ENCODE results near the gene PTPN1. TPM values are rescaled to one million over a fixed set of nuclear protein-coding genes. Genes with fewer than 3 reads are reported as not detected.

Gene PTPN1
- total and polyA plus RNA-seq, 2 of the 13 experiments (the other 11 are each of a cell fraction or from before 2014, with no cell fraction given), result 17.7 to 37.2 TPM

GRCh38 chr20:50563133-50563944, 53.2 kb downstream of the PTPN1 start (continued):
- peak; percentile 45 for TF ChIP-seq ARID5B (CRISPR knock-in tag; IDR thresholded peaks at IDR 0.05)
- 0 out of 2 replicates have a peak, but pooled peaks have one; percentile 35 for TF ChIP-seq KMT2A (CRISPR knock-in tag; IDR thresholded peaks at IDR 0.05)
- no peak for TF ChIP-seq ZSCAN21 (CRISPR knock-in tag; IDR thresholded peaks at IDR 0.05; ENCODE audit: borderline replicate concordance)
- TF ChIP-seq CTCF (CRISPR knock-in tag; IDR thresholded peaks at IDR 0.05), result no peak
- TF ChIP-seq HOMEZ (CRISPR knock-in tag; IDR thresholded peaks at IDR 0.05; ENCODE audit: low read depth), result 0 out of 2 replicates have a peak, but pooled peaks have one; percentile 19
- no peak for TF ChIP-seq HBP1 (CRISPR knock-in tag; IDR thresholded peaks at IDR 0.05; ENCODE audit: low read depth)
- TF ChIP-seq TMF1 (CRISPR knock-in tag; IDR thresholded peaks at IDR 0.05; ENCODE audit: low read depth), result no peak
- no peak for TF ChIP-seq YEATS2 (CRISPR knock-in tag; IDR thresholded peaks at IDR 0.05; ENCODE audit: borderline replicate concordance)
- TF ChIP-seq ZBTB20 (CRISPR knock-in tag; IDR thresholded peaks at IDR 0.05; ENCODE audit: borderline replicate concordance, low read depth), result no peak
- no peak for TF ChIP-seq MEIS2 (CRISPR knock-in tag; IDR thresholded peaks at IDR 0.05)
- no peak for TF ChIP-seq ZNF160 (CRISPR knock-in tag; IDR thresholded peaks at IDR 0.05)
- no peak for TF ChIP-seq PATZ1 (CRISPR knock-in tag; IDR thresholded peaks at IDR 0.05)
- no peak for TF ChIP-seq BCLAF1 (IDR thresholded peaks at IDR 0.05)
